Progenitor cell of endocrine pancreas (in vitro differentiated cells): Measurements from ENCODE around the gene TPPP3. TPM values are rescaled to one million over a fixed set of nuclear protein-coding genes. Genes with fewer than 3 reads are reported as not detected.
A peak's percentile ranks its signal among the peaks of the same experiment; 100 is the strongest.
"Not testable (repeated sequence)": the region's sequence is repeated elsewhere in the genome, so short reads cannot be mapped to it uniquely, and the experiment has no call there.

Experiments used
- DNase-seq: peaks from one replicate; pipeline ENCODE4 v3.0.0; 2021; ENCODE audit warnings: low spot score; ENCODE audit not compliant: unreplicated experiment
- H3K27ac Mint-ChIP-seq: 2 replicates; pipeline ENCODE4 v1.8.0; 2021; ENCODE audit warnings: mild to moderate bottlenecking, moderate library complexity, mixed read lengths
- H3K27me3 Mint-ChIP-seq: 2 replicates; pipeline ENCODE4 v1.8.0; 2021; ENCODE audit warnings: mixed read lengths
- H3K36me3 Mint-ChIP-seq: 2 replicates; pipeline ENCODE4 v1.8.0; 2022; ENCODE audit warnings: mixed read lengths; ENCODE audit not compliant: insufficient read depth
- H3K4me1 Mint-ChIP-seq: 2 replicates; pipeline ENCODE4 v1.8.0; 2021; ENCODE audit warnings: low read depth, mixed read lengths
- H3K4me3 Mint-ChIP-seq: 2 replicates; pipeline ENCODE4 v1.8.0; 2021; ENCODE audit warnings: low read depth, mild to moderate bottlenecking, moderate library complexity, mixed read lengths
- H3K9me3 Mint-ChIP-seq: 2 replicates; pipeline ENCODE4 v1.8.0; 2021; ENCODE audit warnings: low read depth, mixed read lengths
- CTCF ChIP-seq: fragments of 200-600 bp; sonication (generic); IDR thresholded peaks from one replicate; pipeline ENCODE4 v1.5.0; 2021; ENCODE audit warnings: antibody characterized with exemption, mild to moderate bottlenecking; ENCODE audit not compliant: unreplicated experiment
- total RNA-seq: library from RNA; stranded (reverse); gene quantifications from 2 replicates; pipeline ENCODE4 v1.2.1, GENCODE V29; 2021

The TPPP3 gene
- total RNA-seq, 1 donor from 2014 or later = 17.5 TPM

- no peak overlapping the region for H3K27ac Mint-ChIP-seq
- peaks cover 32% of the 10 kb centered on the region for H3K4me1 Mint-ChIP-seq
- no peak for DNase-seq
- no peaks in the 10 kb centered on the region for H3K36me3 Mint-ChIP-seq
- H3K4me3 Mint-ChIP-seq = no peak overlapping the region
- TF ChIP-seq CTCF = no peak
- H3K27me3 Mint-ChIP-seq = no peaks in the 10 kb centered on the region
- H3K9me3 Mint-ChIP-seq = no peaks in the 10 kb centered on the region
Measured at GRCh38 chr16:67356396-67356795, 36.9 kb downstream of the TPPP3 start.

GRCh38 chr16:67352463-67352862 lies 40.8 kb downstream of the TPPP3 start:
- not testable (repeated sequence) for H3K9me3 Mint-ChIP-seq, H3K27me3 Mint-ChIP-seq, H3K4me3 Mint-ChIP-seq, H3K36me3 Mint-ChIP-seq, H3K27ac Mint-ChIP-seq, DNase-seq
- peaks cover 18% of the 10 kb centered on the region for H3K4me1 Mint-ChIP-seq

- H3K27me3 Mint-ChIP-seq = no peaks in the 10 kb centered on the region
- no peak for TF ChIP-seq CTCF
- no peaks in the 10 kb centered on the region for H3K9me3 Mint-ChIP-seq
- no peak for DNase-seq
- no peaks in the 10 kb centered on the region for H3K36me3 Mint-ChIP-seq
- H3K4me3 Mint-ChIP-seq = no peak overlapping the region
- H3K27ac Mint-ChIP-seq = no peak overlapping the region
- peaks cover 7% of the 10 kb centered on the region for H3K4me1 Mint-ChIP-seq
Measured at GRCh38 chr16:67350324-67350723, 43.0 kb downstream of the TPPP3 start.

GRCh38 chr16:67349172-67349571 lies 44.1 kb downstream of the TPPP3 start:
- Mint-ChIP-seq H3K4me3 (no peak overlapping the region), H3K27me3 (no peaks in the 10 kb centered on the region), H3K36me3 (no peaks in the 10 kb centered on the region), H3K9me3 (no peaks in the 10 kb centered on the region), H3K27ac (no peak overlapping the region), H3K4me1 (peaks cover 7% of the 10 kb centered on the region)
- no peak for DNase-seq
- TF ChIP-seq CTCF = peak; percentile 40

GRCh38 chr16:67346341-67346740 lies 47.0 kb downstream of the TPPP3 start:
- Mint-ChIP-seq H3K9me3 (no peaks in the 10 kb centered on the region), H3K4me3 (no peak overlapping the region), H3K4me1 (peaks cover 3% of the 10 kb centered on the region), H3K27me3 (no peaks in the 10 kb centered on the region), H3K27ac (no peak overlapping the region), H3K36me3 (no peaks in the 10 kb centered on the region)
- no peak for TF ChIP-seq CTCF
- DNase-seq = no peak

GRCh38 chr16:67345401-67345800 lies 47.9 kb downstream of the TPPP3 start:
- H3K9me3 Mint-ChIP-seq = no peaks in the 10 kb centered on the region
- H3K27ac Mint-ChIP-seq = no peak overlapping the region
- H3K4me1 Mint-ChIP-seq = peaks cover 3% of the 10 kb centered on the region
- no peak for DNase-seq
- no peaks in the 10 kb centered on the region for H3K36me3 Mint-ChIP-seq
- TF ChIP-seq CTCF = no peak
- H3K4me3 Mint-ChIP-seq = no peak overlapping the region
- H3K27me3 Mint-ChIP-seq = no peaks in the 10 kb centered on the region
